ENCODE results near the gene LRRC59. TPM values are rescaled to one million over a fixed set of nuclear protein-coding genes. Genes with fewer than 3 reads are reported as not detected.
"Not testable (repeated sequence)": the region's sequence is repeated elsewhere in the genome, so short reads cannot be mapped to it uniquely, and the experiment has no call there.

The LRRC59 gene
- polyA plus RNA-seq, 1 donor (not counting 4 experiments of a cell fraction or from before 2014, with no cell fraction given) = 152 TPM

DNA sequence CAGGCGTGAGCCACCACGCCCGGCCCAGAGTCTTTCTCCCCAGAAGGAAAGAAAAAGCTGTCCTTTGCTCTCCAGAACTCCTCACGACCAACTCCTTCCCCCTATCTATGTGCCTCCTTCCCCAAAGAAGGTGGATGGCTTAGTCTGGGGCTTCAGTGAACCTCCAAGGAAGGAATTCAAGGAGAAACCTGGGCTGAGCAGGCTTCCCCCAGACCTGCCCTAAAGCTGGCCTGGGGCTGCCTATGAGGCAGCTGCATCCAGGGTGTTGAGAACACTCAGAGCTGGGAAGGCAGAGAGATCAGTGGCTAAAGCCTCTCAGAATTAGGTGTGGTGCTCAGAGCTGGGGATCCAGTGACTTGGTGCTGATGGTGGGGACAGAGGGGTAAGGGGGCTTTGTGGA, 32.5 kb upstream of the LRRC59 start:
- TF ChIP-seq, protein P1, sequence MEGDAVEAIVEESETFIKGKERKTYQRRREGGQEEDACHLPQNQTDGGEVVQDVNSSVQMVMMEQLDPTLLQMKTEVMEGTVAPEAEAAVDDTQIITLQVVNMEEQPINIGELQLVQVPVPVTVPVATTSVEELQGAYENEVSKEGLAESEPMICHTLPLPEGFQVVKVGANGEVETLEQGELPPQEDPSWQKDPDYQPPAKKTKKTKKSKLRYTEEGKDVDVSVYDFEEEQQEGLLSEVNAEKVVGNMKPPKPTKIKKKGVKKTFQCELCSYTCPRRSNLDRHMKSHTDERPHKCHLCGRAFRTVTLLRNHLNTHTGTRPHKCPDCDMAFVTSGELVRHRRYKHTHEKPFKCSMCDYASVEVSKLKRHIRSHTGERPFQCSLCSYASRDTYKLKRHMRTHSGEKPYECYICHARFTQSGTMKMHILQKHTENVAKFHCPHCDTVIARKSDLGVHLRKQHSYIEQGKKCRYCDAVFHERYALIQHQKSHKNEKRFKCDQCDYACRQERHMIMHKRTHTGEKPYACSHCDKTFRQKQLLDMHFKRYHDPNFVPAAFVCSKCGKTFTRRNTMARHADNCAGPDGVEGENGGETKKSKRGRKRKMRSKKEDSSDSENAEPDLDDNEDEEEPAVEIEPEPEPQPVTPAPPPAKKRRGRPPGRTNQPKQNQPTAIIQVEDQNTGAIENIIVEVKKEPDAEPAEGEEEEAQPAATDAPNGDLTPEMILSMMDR (optimal IDR thresholded peaks at IDR 0.05 in 1 of 3, IDR thresholded peaks at IDR 0.05 in 1 of 3, conservative IDR thresholded peaks at IDR 0.05 in 1 of 3; ENCODE audit: extremely low read depth in 1 of 3, insufficient read depth in 2 of 3, low read length in 3 of 3) = no peak
- TF ChIP-seq EZH2 (IDR thresholded peaks at IDR 0.05; ENCODE audit: low read length) = no peak
- H3K4me2 ChIP-seq (ENCODE audit: control insufficient read depth, extremely low read depth, insufficient read depth, low read depth, low read length) = peak overlapping the region; percentile 63
- H3K4me1 ChIP-seq (ENCODE audit: control insufficient read depth, extremely low read depth, insufficient read depth, low read length) = peaks cover 48% of the 10 kb centered on the region
- peak overlapping the region; percentile 89 for H3K27ac ChIP-seq (ENCODE audit: control insufficient read depth, insufficient read depth, low read length)
- no peaks in the 10 kb centered on the region for H3K9me3 ChIP-seq (ENCODE audit: control insufficient read depth, low read depth, low read length)
- H4K20me1 ChIP-seq (ENCODE audit: control insufficient read depth, extremely low read depth, insufficient read depth, low read length) = no peaks in the 10 kb centered on the region
- dilution Hi-C loops (cut with MboI; ENCODE audit: extremely low pct_ligation_motif_present, low sequenced_read_pairs) = no loop called here
- H3K27me3 ChIP-seq (ENCODE audit: control insufficient read depth, extremely low read depth, insufficient read depth, low read length) = no peaks in the 10 kb centered on the region
- peaks cover 3 to 5% of the 10 kb centered on the region in 2 experiments for H3K36me3 ChIP-seq (ENCODE audit: control insufficient read depth in 2 of 2, extremely low read depth in 1 of 2, insufficient read depth in 2 of 2, low read length in 2 of 2)
- no peaks in the 10 kb centered on the region for H3K9me1 ChIP-seq (ENCODE audit: control insufficient read depth, extremely low read depth, insufficient read depth, low read length)
- H3K79me2 ChIP-seq (ENCODE audit: control insufficient read depth, insufficient read depth, low read length) = peaks cover 34% of the 10 kb centered on the region
- no peak overlapping the region for H2AFZ ChIP-seq (ENCODE audit: control insufficient read depth, low read length)
- no peak overlapping the region for H3K9ac ChIP-seq (ENCODE audit: control insufficient read depth, extremely low read depth, insufficient read depth, low read length)
- no peak overlapping the region for H3K4me3 ChIP-seq (ENCODE audit: control insufficient read depth in 2 of 3, extremely low read depth in 1 of 3, insufficient read depth in 2 of 3, low read depth in 1 of 3, low read length in 3 of 3)
- FAIRE-seq = no peak
- DNase-seq (ENCODE audit: low read depth, low spot score) = no peak

DNA sequence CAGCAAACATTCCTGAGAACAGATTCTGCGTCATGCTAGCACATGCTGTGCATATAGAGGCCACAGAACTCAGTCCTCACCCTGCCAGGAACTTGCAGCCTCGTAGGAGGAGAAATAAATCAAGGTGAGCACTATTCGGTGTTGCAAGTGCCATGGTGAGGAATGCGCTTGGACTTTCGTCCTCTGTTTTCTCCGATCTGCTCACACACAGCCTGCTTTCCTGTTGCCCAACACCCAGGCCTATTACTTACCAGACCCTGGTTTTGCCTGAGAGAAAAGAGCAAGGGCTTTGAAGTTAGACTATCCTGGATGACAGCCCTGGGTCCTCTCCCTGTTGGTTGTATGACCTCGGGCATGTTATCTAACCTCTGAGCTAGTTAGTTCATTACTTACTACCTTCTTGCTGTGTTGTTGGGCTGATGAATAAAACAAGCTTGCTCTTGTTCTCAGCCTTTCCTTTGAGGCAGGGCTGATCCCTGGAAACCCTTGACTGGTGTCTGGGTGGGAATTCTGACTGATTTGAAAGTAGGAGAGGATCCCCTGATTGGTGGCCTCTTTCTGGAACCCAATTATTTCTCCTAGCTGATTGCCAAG, 31.6 kb upstream of the LRRC59 start:
- no peak for DNase-seq (ENCODE audit: low read depth, low spot score)
- H4K20me1 ChIP-seq (ENCODE audit: control insufficient read depth, extremely low read depth, insufficient read depth, low read length) = no peaks in the 10 kb centered on the region
- H2AFZ ChIP-seq (ENCODE audit: control insufficient read depth, low read length) = peak overlapping the region; percentile 31
- peaks cover 3 to 5% of the 10 kb centered on the region in 2 experiments for H3K36me3 ChIP-seq (ENCODE audit: control insufficient read depth in 2 of 2, extremely low read depth in 1 of 2, insufficient read depth in 2 of 2, low read length in 2 of 2)
- H3K9ac ChIP-seq (ENCODE audit: control insufficient read depth, extremely low read depth, insufficient read depth, low read length) = peak overlapping the region; percentile 68
- FAIRE-seq = peak; percentile 76
- H3K79me2 ChIP-seq (ENCODE audit: control insufficient read depth, insufficient read depth, low read length) = peaks cover 34% of the 10 kb centered on the region
- no peaks in the 10 kb centered on the region for H3K9me3 ChIP-seq (ENCODE audit: control insufficient read depth, low read depth, low read length)
- dilution Hi-C loops (cut with MboI; ENCODE audit: extremely low pct_ligation_motif_present, low sequenced_read_pairs) = no loop called here
- H3K4me3 ChIP-seq (ENCODE audit: control insufficient read depth in 2 of 3, extremely low read depth in 1 of 3, insufficient read depth in 2 of 3, low read depth in 1 of 3, low read length in 3 of 3) = peak overlapping the region; percentile 3 to 43 (median 31)
- H3K27me3 ChIP-seq (ENCODE audit: control insufficient read depth, extremely low read depth, insufficient read depth, low read length) = no peaks in the 10 kb centered on the region
- H3K9me1 ChIP-seq (ENCODE audit: control insufficient read depth, extremely low read depth, insufficient read depth, low read length) = no peaks in the 10 kb centered on the region
- TF ChIP-seq, protein P1 (optimal IDR thresholded peaks at IDR 0.05 in 1 of 3, IDR thresholded peaks at IDR 0.05 in 1 of 3, conservative IDR thresholded peaks at IDR 0.05 in 1 of 3; ENCODE audit: extremely low read depth in 1 of 3, insufficient read depth in 2 of 3, low read length in 3 of 3) = no peak
- TF ChIP-seq EZH2 (IDR thresholded peaks at IDR 0.05; ENCODE audit: low read length) = no peak
- peak overlapping the region; percentile 89 for H3K27ac ChIP-seq (ENCODE audit: control insufficient read depth, insufficient read depth, low read length)
- peaks cover 57% of the 10 kb centered on the region for H3K4me1 ChIP-seq (ENCODE audit: control insufficient read depth, extremely low read depth, insufficient read depth, low read length)
- H3K4me2 ChIP-seq (ENCODE audit: control insufficient read depth, extremely low read depth, insufficient read depth, low read depth, low read length) = peak overlapping the region; percentile 63

DNA sequence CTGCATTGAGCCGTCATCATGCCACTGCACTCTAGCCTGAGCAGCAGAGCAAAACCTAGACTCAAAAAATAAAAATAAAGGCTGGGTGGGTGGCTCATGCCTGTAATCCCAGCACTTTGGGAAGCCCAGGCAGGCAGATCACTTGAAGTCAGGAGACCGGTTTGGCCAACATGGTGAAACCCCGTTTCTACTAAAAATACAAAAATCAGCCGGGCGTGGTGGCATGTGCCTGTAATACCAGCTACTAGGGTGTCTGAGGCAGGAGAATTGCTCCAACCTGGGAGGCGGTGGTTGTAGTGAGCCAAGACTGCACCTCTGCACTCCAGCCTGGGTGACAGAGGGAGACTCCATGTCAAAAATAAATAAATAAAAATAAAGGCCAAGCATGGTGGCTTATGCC, 30.8 kb upstream of the LRRC59 start:
- peak overlapping the region; percentile 100 for H3K4me2 ChIP-seq (ENCODE audit: control insufficient read depth, extremely low read depth, insufficient read depth, low read depth, low read length)
- FAIRE-seq; H3K27me3 ChIP-seq (ENCODE audit: control insufficient read depth, extremely low read depth, insufficient read depth, low read length); H3K9me1 ChIP-seq (ENCODE audit: control insufficient read depth, extremely low read depth, insufficient read depth, low read length); H3K36me3 ChIP-seq (ENCODE audit: control insufficient read depth in 2 of 2, extremely low read depth in 1 of 2, insufficient read depth in 2 of 2, low read length in 2 of 2); DNase-seq (ENCODE audit: low read depth, low spot score); H3K9me3 ChIP-seq (ENCODE audit: control insufficient read depth, low read depth, low read length); H2AFZ ChIP-seq (ENCODE audit: control insufficient read depth, low read length); H4K20me1 ChIP-seq (ENCODE audit: control insufficient read depth, extremely low read depth, insufficient read depth, low read length); dilution Hi-C loops (cut with MboI; ENCODE audit: extremely low pct_ligation_motif_present, low sequenced_read_pairs): not testable (repeated sequence)
- peak overlapping the region; percentile 84 for H3K9ac ChIP-seq (ENCODE audit: control insufficient read depth, extremely low read depth, insufficient read depth, low read length)
- H3K27ac ChIP-seq (ENCODE audit: control insufficient read depth, insufficient read depth, low read length) = peak overlapping the region; percentile 69
- H3K4me1 ChIP-seq (ENCODE audit: control insufficient read depth, extremely low read depth, insufficient read depth, low read length) = peaks cover 65% of the 10 kb centered on the region
- H3K79me2 ChIP-seq (ENCODE audit: control insufficient read depth, insufficient read depth, low read length) = peaks cover 31% of the 10 kb centered on the region
- H3K4me3 ChIP-seq (ENCODE audit: control insufficient read depth in 2 of 3, extremely low read depth in 1 of 3, insufficient read depth in 2 of 3, low read depth in 1 of 3, low read length in 3 of 3) = peak overlapping the region in 2 of 3 experiments; percentile 1 to 85
